Tibial nerve (tissue), 4 donors: ENCODE results near the gene SHOC1. TPM values are rescaled to one million over a fixed set of nuclear protein-coding genes. Genes with fewer than 3 reads are reported as not detected.

ENCODE experiments used
- DNase-seq, 2 donors: peaks; one replicate each; pipeline ENCODE4 v3.0.0-alpha.2; 2019; ENCODE audit warnings: low spot score in 2 of 2
- H3K27ac ChIP-seq, 4 donors: fragments of 200-600 bp; sonication (generic) in 3 of 4; one replicate each; pipeline ENCODE4 v1.5.1; 2017 to 2019; ENCODE audit warnings: mild to moderate bottlenecking in 1 of 4
- H3K27me3 ChIP-seq, 2 donors: fragments of 200-600 bp; sonication (generic) in 1 of 2; one replicate each; pipeline versions ENCODE4 v1.5.1 to v1.6.0; 2017 to 2019
- H3K36me3 ChIP-seq, 3 donors: fragments of 200-600 bp; sonication (generic); one replicate each; pipeline ENCODE4 v1.5.1; 2018 to 2019
- H3K4me1 ChIP-seq, 4 donors: fragments of 200-600 bp; sonication (generic) in 3 of 4; one replicate each; pipeline ENCODE4 v1.5.1; 2017 to 2019
- H3K4me3 ChIP-seq, 4 donors: fragments of 200-600 bp; sonication (generic) in 3 of 4; one replicate each; pipeline ENCODE4 v1.5.1; 2017 to 2019; ENCODE audit warnings: mild to moderate bottlenecking in 1 of 4, moderate library complexity in 1 of 4
- H3K9me3 ChIP-seq, 4 donors: fragments of 200-600 bp; sonication (generic) in 3 of 4; one replicate each; pipeline ENCODE4 v1.5.1; 2017 to 2019
- CTCF ChIP-seq, 5 experiments: fragments of 200-600 bp in 3 of 5; fragments of 450-650 bp in 2 of 5; sonication (generic) in 3 of 5; IDR thresholded peaks; one replicate each; pipeline ENCODE4 v1.5.1; 2016 to 2019; ENCODE audit warnings: antibody characterized with exemption in 5 of 5, mild to moderate bottlenecking in 3 of 5, moderate library complexity in 2 of 5
- EP300 ChIP-seq, 2 donors: sonication (generic); formaldehyde crosslinking; IDR thresholded peaks; one replicate each; pipeline ENCODE4 v1.6.1; 2017; ENCODE audit warnings: antibody characterized with exemption in 2 of 2, mild to moderate bottlenecking in 1 of 2
- POLR2A ChIP-seq, 2 donors: fragments of 450-650 bp; IDR thresholded peaks; one replicate each; pipeline ENCODE4 v1.6.1; 2017; ENCODE audit warnings: antibody characterized with exemption in 2 of 2, mild to moderate bottlenecking in 2 of 2, moderate library complexity in 2 of 2
- WGBS, 2 donors: methylation state at CpG; one replicate each; pipeline ENCODE4 v1.1.5; 2018; 5-methylcytosine and 5-hydroxymethylcytosine counted together
- total RNA-seq, 4 donors: library from RNA; depleted of rRNA; stranded (reverse); fragments of >200 nt; gene quantifications; one replicate each; pipeline ENCODE4 v1.1.0, GENCODE V29; 2016

Gene SHOC1
- total RNA-seq, 4 donors from 2014 or later, result not detected

GRCh38 chr9:111806259-111806658 is 11.5 kb upstream of the SHOC1 start:
- no peaks in the 10 kb centered on the region for H3K4me1 ChIP-seq
- H3K27ac ChIP-seq, result no peak overlapping the region
- no peak for TF ChIP-seq POLR2A (IDR thresholded peaks at IDR 0.05)
- TF ChIP-seq CTCF (IDR thresholded peaks at IDR 0.05), result no peak
- no peak for TF ChIP-seq EP300 (IDR thresholded peaks at IDR 0.05)
- no peaks in the 10 kb centered on the region for H3K36me3 ChIP-seq
- no peak overlapping the region for H3K4me3 ChIP-seq
- H3K9me3 ChIP-seq, result no peaks in the 10 kb centered on the region
- no peak for DNase-seq
- WGBS, 2 donors, result 89% methylated on average over 2 of the region's 2 CpGs
- no peaks in the 10 kb centered on the region for H3K27me3 ChIP-seq

GRCh38 chr9:111805830-111806241 is 11.1 kb upstream of the SHOC1 start:
- Histone ChIP-seq H3K36me3 (no peaks in the 10 kb centered on the region), H3K4me3 (no peak overlapping the region), H3K4me1 (no peaks in the 10 kb centered on the region), H3K27me3 (no peaks in the 10 kb centered on the region), H3K27ac (no peak overlapping the region), H3K9me3 (no peaks in the 10 kb centered on the region)
- 51 to 54% methylated on average over 4 of the region's 4 CpGs for WGBS, 2 donors
- no peak for DNase-seq
- TF ChIP-seq POLR2A (IDR thresholded peaks at IDR 0.05) (no peak), CTCF (IDR thresholded peaks at IDR 0.05) (no peak), EP300 (IDR thresholded peaks at IDR 0.05) (no peak)

GRCh38 chr9:111805262-111805661 is 10.5 kb upstream of the SHOC1 start:
- Histone ChIP-seq H3K36me3 (no peaks in the 10 kb centered on the region), H3K9me3 (no peaks in the 10 kb centered on the region), H3K4me1 (no peaks in the 10 kb centered on the region), H3K27ac (no peak overlapping the region), H3K4me3 (no peak overlapping the region), H3K27me3 (no peaks in the 10 kb centered on the region)
- TF ChIP-seq EP300 (IDR thresholded peaks at IDR 0.05) (no peak), POLR2A (IDR thresholded peaks at IDR 0.05) (no peak), CTCF (IDR thresholded peaks at IDR 0.05) (no peak)
- 88 to 92% methylated on average over 2 of the region's 2 CpGs for WGBS, 2 donors
- no peak for DNase-seq

GRCh38 chr9:111804636-111805035 is 9.9 kb upstream of the SHOC1 start:
- no peak for DNase-seq
- no peak for TF ChIP-seq CTCF (IDR thresholded peaks at IDR 0.05)
- no peak for TF ChIP-seq POLR2A (IDR thresholded peaks at IDR 0.05)
- no peak for TF ChIP-seq EP300 (IDR thresholded peaks at IDR 0.05)
- Histone ChIP-seq H3K9me3 (no peaks in the 10 kb centered on the region), H3K36me3 (no peaks in the 10 kb centered on the region), H3K27me3 (no peaks in the 10 kb centered on the region), H3K4me1 (no peaks in the 10 kb centered on the region), H3K27ac (no peak overlapping the region), H3K4me3 (no peak overlapping the region)
- WGBS, 2 donors, result 88 to 92% methylated on average over 2 of the region's 2 CpGs

- Histone ChIP-seq H3K9me3 (no peaks in the 10 kb centered on the region), H3K4me3 (no peak overlapping the region), H3K27me3 (no peaks in the 10 kb centered on the region), H3K4me1 (no peaks in the 10 kb centered on the region), H3K36me3 (no peaks in the 10 kb centered on the region), H3K27ac (no peak overlapping the region)
- TF ChIP-seq POLR2A (IDR thresholded peaks at IDR 0.05) (no peak), CTCF (IDR thresholded peaks at IDR 0.05) (no peak), EP300 (IDR thresholded peaks at IDR 0.05) (no peak)
- DNase-seq, result no peak
- 91 to 93% methylated on average over 3 of the region's 3 CpGs for WGBS, 2 donors
Measured at GRCh38 chr9:111803924-111804323, 9.2 kb upstream of the SHOC1 start.
